Measurements from ENCODE around the gene SERPINA6.

SERPINA6 gene

DNA sequence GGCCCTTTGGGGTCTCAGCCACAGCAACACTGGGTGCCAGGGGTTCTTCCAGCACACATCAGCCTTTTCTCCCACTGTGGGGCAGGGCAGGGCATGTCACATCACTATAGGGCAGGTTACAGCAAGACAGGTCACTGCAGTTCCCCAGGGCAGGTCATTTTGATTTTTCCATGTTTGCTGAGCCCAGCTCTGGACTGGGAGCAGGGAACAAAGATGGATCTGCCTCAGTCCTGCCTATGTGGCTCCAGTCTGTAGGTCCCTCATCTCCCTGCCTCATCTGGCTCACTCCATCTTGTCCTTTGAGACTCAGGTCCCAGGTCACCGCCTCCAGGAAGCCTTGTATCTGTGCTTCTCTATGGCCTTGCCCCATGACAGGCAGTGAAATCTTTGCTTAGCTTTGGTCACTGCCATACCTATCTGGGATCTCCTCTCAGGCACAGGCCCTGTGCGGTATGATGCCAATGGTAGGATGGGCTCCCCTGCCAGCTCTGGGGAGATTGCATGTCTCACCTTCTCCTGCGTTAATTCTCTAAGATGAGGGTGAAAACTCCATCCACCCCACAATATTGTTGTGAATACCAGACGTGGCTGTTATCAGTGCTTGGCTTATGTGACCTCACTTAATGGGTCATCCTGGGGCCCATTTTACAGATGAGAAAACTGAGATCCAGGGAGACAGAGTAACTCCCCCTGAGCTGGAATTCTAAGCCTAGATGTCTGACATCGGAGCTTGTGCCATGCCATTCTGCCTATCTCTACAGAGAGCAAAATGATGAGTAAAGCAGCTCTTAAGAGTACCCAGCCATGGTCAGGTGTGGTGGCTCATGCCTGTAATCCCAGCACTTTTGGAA lies 1.5 kb downstream of the SERPINA6 start:
- DNase-seq = no peak

DNA sequence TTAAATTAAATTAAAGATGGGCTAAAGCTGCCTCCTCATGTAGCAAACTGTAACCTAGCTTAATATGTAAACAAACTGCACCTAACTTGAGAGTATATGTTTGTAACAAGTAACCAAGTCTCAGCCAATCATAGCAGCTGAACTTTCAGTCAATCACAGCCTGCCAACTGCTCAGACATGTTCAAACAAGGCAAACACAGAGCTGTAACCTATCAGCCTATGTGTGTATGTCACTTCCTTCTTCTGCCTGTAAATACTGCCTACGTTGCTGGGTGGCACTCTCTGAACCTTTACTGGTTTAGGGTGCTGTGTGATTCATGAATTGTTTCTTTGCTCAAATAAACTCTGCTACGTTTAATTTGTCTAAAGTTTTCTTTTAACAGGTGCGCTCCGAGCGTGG lies 2.9 kb downstream of the SERPINA6 start:
- no peak for DNase-seq

- DNase-seq = no peak
These were observed 5.9 kb downstream of the SERPINA6 start for GRCh38 chr14:94317259-94317658.

GRCh38 chr14:94316692-94317091 lies 6.4 kb downstream of the SERPINA6 start:
- DNase-seq = no peak

GRCh38 chr14:94314890-94315289 lies 8.2 kb downstream of the SERPINA6 start:
- no peak for DNase-seq

GRCh38 chr14:94313991-94314655 lies 9.0 kb downstream of the SERPINA6 start:
- peak in 1 of 2 donors; percentile 37 for DNase-seq

DNA sequence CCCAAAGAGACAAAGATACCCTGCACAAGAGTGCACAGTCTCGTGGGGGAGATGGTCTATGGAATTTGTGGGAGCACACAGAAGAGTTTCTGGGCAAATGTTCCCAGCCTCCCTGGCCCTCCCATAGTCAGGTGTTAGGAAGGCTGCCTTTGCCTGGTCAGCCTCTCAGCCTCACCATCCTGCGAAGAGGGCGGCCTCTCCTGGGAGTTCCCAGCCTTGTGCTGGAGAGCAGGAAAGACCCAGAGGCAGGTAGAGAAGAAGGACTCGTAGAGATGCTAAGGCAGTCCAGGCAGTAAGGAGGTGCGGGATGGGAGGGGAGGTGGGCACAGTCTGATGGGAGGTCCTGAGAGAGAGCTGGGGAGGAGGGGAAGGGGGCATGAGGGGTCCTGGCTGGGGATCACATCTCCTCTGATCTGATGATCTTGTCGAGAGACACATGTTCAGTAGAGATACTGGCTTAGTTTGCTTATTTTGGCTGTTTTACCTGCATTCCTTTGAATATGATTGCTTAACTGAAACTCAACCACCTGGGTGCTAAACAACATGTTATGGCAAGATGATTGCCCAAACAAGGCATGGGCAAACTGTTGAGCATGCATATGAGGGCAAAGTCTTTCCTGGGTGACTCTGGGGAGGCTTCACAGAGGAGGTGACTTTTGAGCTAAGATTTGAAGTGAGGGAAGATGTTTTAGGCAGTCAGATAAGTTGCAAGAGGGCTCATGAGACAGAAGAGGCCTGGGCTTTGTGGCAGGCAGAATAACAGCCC lies 10.5 kb downstream of the SERPINA6 start:
- no peak for DNase-seq

- no peak for DNase-seq
These were observed 12.9 kb downstream of the SERPINA6 start for GRCh38 chr14:94310248-94310647.

- DNase-seq = no peak
These were observed 13.4 kb downstream of the SERPINA6 start for GRCh38 chr14:94309721-94310120.

DNA sequence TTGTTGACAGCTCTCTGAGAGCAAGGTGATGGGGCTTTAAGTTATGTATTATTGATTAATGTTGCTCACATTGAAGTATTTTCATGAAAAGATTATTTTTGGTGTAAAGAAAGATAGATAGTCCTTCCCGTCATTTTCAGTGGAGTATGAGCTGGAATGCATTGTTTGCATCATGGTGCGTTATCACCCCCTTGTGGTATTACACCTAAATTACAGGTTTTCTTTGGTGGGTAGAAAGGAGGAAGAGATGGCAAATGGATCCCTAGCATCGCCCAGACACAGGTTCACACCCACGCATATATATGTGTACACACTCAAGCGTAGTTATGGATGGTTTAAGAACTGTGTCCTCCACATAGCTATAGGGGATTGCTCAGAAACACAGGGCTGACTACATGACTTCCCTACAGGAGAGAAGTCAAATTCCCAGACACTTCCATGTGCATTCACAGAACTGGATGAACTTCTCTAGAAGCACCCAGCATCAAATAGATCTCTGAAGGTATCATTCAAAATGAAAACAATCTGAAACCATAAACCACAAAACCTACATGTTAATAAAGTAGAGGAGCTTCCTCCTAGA lies 15.6 kb downstream of the SERPINA6 start:
- peak in 1 of 2 donors; percentile 58 for DNase-seq

DNA sequence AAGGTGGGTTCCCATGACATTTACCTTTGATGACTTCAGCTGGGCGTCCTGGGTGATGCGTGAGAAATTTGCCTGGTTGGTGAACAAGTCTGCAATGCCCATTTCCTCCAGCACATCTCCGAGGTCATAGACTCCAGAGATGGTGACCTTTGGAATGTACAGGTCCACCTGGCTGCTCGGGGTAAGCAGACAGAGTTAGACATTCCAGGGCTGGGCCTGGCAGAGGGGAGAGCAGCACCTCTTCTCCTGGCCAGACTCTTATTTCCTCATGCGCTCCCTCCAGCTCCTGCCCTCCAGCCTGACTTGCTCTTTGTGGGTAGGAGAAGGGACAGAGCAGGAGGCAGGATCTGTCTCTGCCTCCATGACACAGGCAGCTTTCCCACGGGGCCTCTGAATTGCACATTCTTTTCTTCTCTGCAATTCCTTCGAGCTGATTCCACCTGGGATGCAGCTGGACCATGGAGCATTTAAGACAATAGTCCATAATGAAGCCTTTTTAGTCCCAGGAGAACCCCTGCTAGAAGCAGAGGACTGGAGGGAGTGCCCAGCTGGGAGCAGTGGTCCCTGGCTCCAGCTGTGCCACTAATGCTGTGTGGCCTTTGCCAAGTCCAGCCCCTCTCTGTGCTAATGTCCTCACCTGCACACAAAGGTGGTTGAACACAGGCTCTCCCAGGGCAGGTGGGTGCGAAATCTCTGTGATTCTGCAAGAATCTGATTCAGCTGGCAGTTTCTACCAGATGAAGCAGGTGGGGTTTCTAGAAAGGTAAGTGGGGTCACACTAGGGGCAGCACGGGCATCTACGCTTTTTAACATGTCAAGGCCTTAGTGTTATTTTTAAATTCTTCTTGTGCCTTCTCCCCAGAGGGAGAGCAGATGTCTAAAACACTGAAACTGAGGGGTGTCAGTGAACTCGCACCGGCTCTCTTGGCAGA lies 16.8 kb downstream of the SERPINA6 start:
- no peak for DNase-seq

DNA sequence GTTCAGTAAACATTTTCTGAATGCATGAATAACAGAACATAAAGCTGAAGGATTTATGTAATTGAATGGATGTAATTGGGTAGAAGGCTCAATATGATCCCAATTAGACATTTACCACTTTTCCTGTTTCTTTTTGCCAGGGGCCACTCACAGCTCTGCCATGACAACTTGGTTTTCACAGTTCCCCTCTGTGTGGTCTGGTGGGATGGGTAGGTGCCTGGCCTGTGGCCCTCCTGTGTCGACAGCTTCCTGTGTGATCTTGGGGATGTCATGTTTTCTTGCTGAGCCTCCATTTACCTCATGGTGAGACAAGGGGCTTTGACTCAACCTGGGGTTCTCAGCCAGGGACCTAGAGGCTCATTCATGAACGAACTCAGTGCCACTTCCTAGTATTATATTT lies 17.5 kb downstream of the SERPINA6 start:
- no peak for DNase-seq

GRCh38 chr14:94304243-94304642 lies 18.9 kb downstream of the SERPINA6 start:
- DNase-seq = no peak

- no peak for DNase-seq
These were observed 20.0 kb downstream of the SERPINA6 start for GRCh38 chr14:94303111-94303510.

- DNase-seq = no peak
These were observed 25.0 kb downstream of the SERPINA6 start for GRCh38 chr14:94298130-94298529.

DNA sequence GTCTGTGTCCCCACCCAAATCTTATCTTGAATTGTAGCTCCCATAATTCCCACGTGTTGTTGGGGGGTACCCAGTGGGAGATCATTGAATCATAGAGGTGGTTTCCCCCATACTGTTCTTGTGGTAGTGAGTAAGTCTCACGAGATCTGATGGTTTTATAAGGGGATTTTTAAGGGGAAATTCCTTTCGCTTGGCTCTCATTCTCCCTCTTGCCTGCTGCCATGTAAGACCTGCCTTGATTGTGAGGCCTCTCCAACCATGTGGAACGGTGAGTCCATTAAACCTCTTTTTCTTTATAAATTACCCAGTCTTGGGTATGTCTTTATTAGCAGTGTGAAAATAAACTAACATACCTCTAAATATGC lies 27.0 kb downstream of the SERPINA6 start:
- DNase-seq = peak; percentile 23 to 48

- DNase-seq = no peak
These were observed 27.6 kb downstream of the SERPINA6 start for GRCh38 chr14:94295360-94296180.

- no peak for DNase-seq
These were observed 29.6 kb downstream of the SERPINA6 start for GRCh38 chr14:94293578-94293924.

DNA sequence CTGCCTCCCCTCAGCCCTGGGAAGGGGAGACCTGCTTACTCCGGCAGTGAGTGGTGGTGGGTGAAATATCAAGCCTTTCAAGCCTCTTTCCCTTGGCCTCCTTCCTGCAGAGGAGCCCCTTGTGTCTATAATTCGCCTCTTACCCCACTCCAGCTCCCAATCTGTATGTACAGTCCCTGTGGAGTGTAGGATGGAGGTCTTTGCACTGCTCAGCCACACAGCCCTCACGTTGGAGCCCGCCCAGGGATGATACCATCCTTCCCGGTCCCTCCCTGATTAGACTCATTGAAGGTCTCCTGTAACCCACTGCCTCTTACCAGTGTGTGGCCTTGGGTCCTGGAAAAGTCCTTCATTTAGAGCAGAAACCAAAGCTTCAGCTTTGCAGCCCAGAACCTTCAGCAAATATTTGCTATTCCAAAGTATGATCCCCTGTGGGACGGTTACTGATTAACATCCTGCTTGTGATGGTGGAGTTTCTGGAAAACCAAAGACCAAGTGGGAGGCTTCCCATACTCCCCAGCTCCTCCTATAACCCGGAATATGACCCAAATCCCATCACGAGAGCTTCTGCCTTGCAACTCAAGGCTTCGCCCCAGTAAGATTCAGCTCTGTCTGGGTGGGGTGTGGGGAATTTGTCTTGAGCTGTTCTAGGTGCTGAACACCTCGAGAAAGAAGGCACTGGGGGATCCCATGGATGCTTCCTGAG lies 30.1 kb downstream of the SERPINA6 start, which contains the start of gene SERPINA10:
SERPINA10 (minus strand) TSS at position 397 of the 706 bp plus-strand sequence. CDS start 2,675 bp downstream, outside the sequence.
- no peak for DNase-seq

GRCh38 chr14:94292526-94292871 lies 30.6 kb downstream of the SERPINA6 start:
- no peak for DNase-seq
